Natural killer cell (primary cell): ENCODE data around the gene LNPK. TPM values are rescaled to one million over a fixed set of nuclear protein-coding genes. Genes with fewer than 3 reads are reported as not detected.

Experiments
- ATAC-seq, 3 donors: fragments of 150-1000 bp in 2 of 3; fragments of 200-7000 bp in 1 of 3; cut with Tn5 transposase; 1 replicate in 1 of 3; 2 replicates in 2 of 3; pipeline ENCODE4 v1.10.0; 2021; ENCODE audit warnings: mild to moderate bottlenecking in 2 of 3, moderate library complexity in 2 of 3
- DNase-seq, 2 donors: peaks; one replicate each; pipeline versions ENCODE4 v3.0.0 to v3.0.0-alpha.2; 2013 to 2021; ENCODE audit warnings: mixed read lengths in 1 of 2
- H3K27ac ChIP-seq: one replicate; pipeline ENCODE4 v1.5.1; 2013; ENCODE audit warnings: mild to moderate bottlenecking, low read length
- H3K27me3 ChIP-seq: one replicate; pipeline ENCODE4 v1.6.1; 2013; ENCODE audit warnings: low read length; ENCODE audit not compliant: control insufficient read depth, insufficient read depth
- H3K36me3 ChIP-seq: one replicate; pipeline ENCODE4 v1.6.1; 2013; ENCODE audit warnings: low read length; ENCODE audit not compliant: control insufficient read depth, insufficient read depth
- H3K4me1 ChIP-seq: one replicate; pipeline ENCODE4 v1.6.1; 2013; ENCODE audit warnings: low read length; ENCODE audit not compliant: control insufficient read depth, insufficient read depth
- H3K4me3 ChIP-seq: one replicate; pipeline ENCODE4 v1.5.1; 2013; ENCODE audit warnings: low read length
- H3K9me3 ChIP-seq: one replicate; pipeline ENCODE4 v1.6.1; 2013; ENCODE audit warnings: low read length; ENCODE audit not compliant: control insufficient read depth, insufficient read depth
- H3K27ac Mint-ChIP-seq, 2 donors: one replicate each; pipeline ENCODE4 v1.8.0; 2022; ENCODE audit warnings: mild to moderate bottlenecking in 2 of 2, mixed read lengths in 2 of 2, moderate library complexity in 1 of 2
- H3K27me3 Mint-ChIP-seq, 2 donors: one replicate each; pipeline ENCODE4 v1.8.0; 2022; ENCODE audit warnings: low read depth in 2 of 2, mixed read lengths in 2 of 2
- H3K36me3 Mint-ChIP-seq: one replicate; pipeline ENCODE4 v1.8.0; 2022; ENCODE audit warnings: mixed read lengths
- H3K4me1 Mint-ChIP-seq, 2 donors: one replicate each; pipeline ENCODE4 v1.8.0; 2022; ENCODE audit warnings: mixed read lengths in 2 of 2
- H3K4me3 Mint-ChIP-seq: one replicate; pipeline ENCODE4 v1.8.0; 2022; ENCODE audit warnings: mild to moderate bottlenecking, moderate library complexity, mixed read lengths
- H3K9me3 Mint-ChIP-seq, 2 donors: one replicate each; pipeline ENCODE4 v1.8.0; 2022; ENCODE audit warnings: mixed read lengths in 2 of 2
- CTCF ChIP-seq: fragments of 200-600 bp; IDR thresholded peaks from one replicate; pipeline ENCODE4 v1.8.0; 2022; ENCODE audit warnings: antibody characterized with exemption
- WGBS: methylation state at CpG from one replicate; pipeline ENCODE4 v1.1.7; 2013; ENCODE audit warnings: missing lambda C conversion rate; ENCODE audit not compliant: insufficient coverage; 5-methylcytosine and 5-hydroxymethylcytosine counted together
- intact Hi-C: fragments of 100-400 bp; cut with micrococcal nuclease; formaldehyde crosslinking; loops from one replicate; pipeline ENCODE4 v1.14.2; 2022
- total RNA-seq, 4 donors: library from RNA; stranded (reverse); fragments of 120-200 nt in 1 of 4; gene quantifications; one replicate each; pipeline versions ENCODE4 v1.2.3 to v1.2.4, GENCODE V29; 2013 to 2022

LNPK gene
- total RNA-seq, 3 donors from 2014 or later (not counting 1 experiment from before 2014, with no cell fraction given): 23.9 to 29.9 (median 29.1) TPM

- Mint-ChIP-seq H3K36me3 (no peaks in the 10 kb centered on the region), H3K27ac (no peak overlapping the region), H3K4me1 (no peaks in the 10 kb centered on the region), H3K9me3 (no peaks in the 10 kb centered on the region), H3K4me3 (no peak overlapping the region), H3K27me3 (no peaks in the 10 kb centered on the region)
- ATAC-seq (no peak), DNase-seq (no peak)
- Histone ChIP-seq H3K27ac (no peak overlapping the region), H3K36me3 (peaks cover 5% of the 10 kb centered on the region), H3K9me3 (no peaks in the 10 kb centered on the region), H3K4me1 (no peaks in the 10 kb centered on the region), H3K27me3 (no peaks in the 10 kb centered on the region), H3K4me3 (no peak overlapping the region)
- WGBS: 100% methylated on average over 1 of the region's 2 CpGs
- intact Hi-C loops: no loop called here
- TF ChIP-seq CTCF: no peak
Observed at GRCh38 chr2:175984846-175985245, 17.2 kb downstream of the LNPK start.

GRCh38 chr2:175981551-175981950 is 20.5 kb downstream of the LNPK start:
- no peak overlapping the region for H3K27ac ChIP-seq
- H3K9me3 Mint-ChIP-seq: no peaks in the 10 kb centered on the region
- H3K4me3 ChIP-seq: no peak overlapping the region
- 100% methylated on average over 1 of the region's 1 CpG for WGBS
- H3K36me3 ChIP-seq: peaks cover 9% of the 10 kb centered on the region
- DNase-seq (no peak), ATAC-seq (no peak)
- H3K4me1 ChIP-seq: no peaks in the 10 kb centered on the region
- TF ChIP-seq CTCF: no peak
- H3K4me1 Mint-ChIP-seq: peaks cover 0 to 6% of the 10 kb centered on the region in 2 donors
- H3K9me3 ChIP-seq: no peaks in the 10 kb centered on the region
- no peak overlapping the region for H3K27ac Mint-ChIP-seq
- H3K36me3 Mint-ChIP-seq: peaks cover 9% of the 10 kb centered on the region
- H3K27me3 ChIP-seq: no peaks in the 10 kb centered on the region
- intact Hi-C loops: no loop called here
- H3K4me3 Mint-ChIP-seq: no peak overlapping the region
- H3K27me3 Mint-ChIP-seq: no peaks in the 10 kb centered on the region

- Mint-ChIP-seq H3K36me3 (peaks cover 9% of the 10 kb centered on the region), H3K9me3 (no peaks in the 10 kb centered on the region), H3K4me3 (no peak overlapping the region), H3K4me1 (peaks cover 0 to 6% of the 10 kb centered on the region in 2 donors), H3K27ac (no peak overlapping the region), H3K27me3 (no peaks in the 10 kb centered on the region)
- Histone ChIP-seq H3K4me1 (no peaks in the 10 kb centered on the region), H3K4me3 (no peak overlapping the region), H3K36me3 (peaks cover 11% of the 10 kb centered on the region), H3K9me3 (no peaks in the 10 kb centered on the region), H3K27ac (no peak overlapping the region), H3K27me3 (no peaks in the 10 kb centered on the region)
- no peak for DNase-seq
- ATAC-seq: no peak
- no peak for TF ChIP-seq CTCF
- intact Hi-C loops: no loop called here
- WGBS: 90% methylated on average over 2 of the region's 2 CpGs
Observed at GRCh38 chr2:175976391-175977157, 25.5 kb downstream of the LNPK start.

GRCh38 chr2:175973373-175973772 is 28.7 kb downstream of the LNPK start:
- WGBS: 100% methylated on average over 1 of the region's 1 CpG
- intact Hi-C loops: no loop called here
- Histone ChIP-seq H3K27me3 (no peaks in the 10 kb centered on the region), H3K36me3 (peaks cover 15% of the 10 kb centered on the region), H3K4me1 (no peaks in the 10 kb centered on the region), H3K27ac (no peak overlapping the region), H3K4me3 (no peak overlapping the region), H3K9me3 (no peaks in the 10 kb centered on the region)
- DNase-seq (no peak), ATAC-seq (no peak)
- no peaks in the 10 kb centered on the region for H3K27me3 Mint-ChIP-seq
- H3K36me3 Mint-ChIP-seq: peaks cover 11% of the 10 kb centered on the region
- no peak for TF ChIP-seq CTCF
- H3K4me3 Mint-ChIP-seq: no peak overlapping the region
- H3K4me1 Mint-ChIP-seq: peaks cover 0 to 6% of the 10 kb centered on the region in 2 donors
- H3K9me3 Mint-ChIP-seq: no peaks in the 10 kb centered on the region
- H3K27ac Mint-ChIP-seq: no peak overlapping the region
